ENCODE data around the gene DRC3. TPM values are rescaled to one million over a fixed set of nuclear protein-coding genes. Genes with fewer than 3 reads are reported as not detected.

Gene DRC3
- total and polyA plus RNA-seq, 10 of the 15 experiments (the other 5 are each of a cell fraction or from before 2014, with no cell fraction given): 0.18 to 2.3 (median 0.60) TPM; not detected in 3

DNA sequence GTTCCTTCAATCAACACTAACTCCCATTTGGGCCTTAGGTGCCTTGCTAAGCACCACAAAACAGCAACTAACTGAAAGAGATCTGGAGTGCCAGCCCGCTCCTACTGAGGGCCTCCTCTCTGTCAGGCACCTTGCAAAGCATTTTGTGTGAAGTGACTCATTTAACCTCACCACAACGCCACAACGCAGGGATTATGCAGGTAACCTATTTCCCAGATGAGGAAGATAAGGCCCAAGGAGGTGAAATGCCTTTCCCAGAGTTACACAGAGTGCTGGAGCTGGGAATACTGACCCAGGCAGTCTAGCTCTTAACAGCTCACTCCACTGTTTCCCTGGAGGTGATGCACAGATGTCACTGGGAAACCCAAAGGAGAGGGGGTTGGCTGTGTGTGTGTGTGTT, 32.8 kb downstream of the DRC3 start (continued):
- TF ChIP-seq, protein P1, sequence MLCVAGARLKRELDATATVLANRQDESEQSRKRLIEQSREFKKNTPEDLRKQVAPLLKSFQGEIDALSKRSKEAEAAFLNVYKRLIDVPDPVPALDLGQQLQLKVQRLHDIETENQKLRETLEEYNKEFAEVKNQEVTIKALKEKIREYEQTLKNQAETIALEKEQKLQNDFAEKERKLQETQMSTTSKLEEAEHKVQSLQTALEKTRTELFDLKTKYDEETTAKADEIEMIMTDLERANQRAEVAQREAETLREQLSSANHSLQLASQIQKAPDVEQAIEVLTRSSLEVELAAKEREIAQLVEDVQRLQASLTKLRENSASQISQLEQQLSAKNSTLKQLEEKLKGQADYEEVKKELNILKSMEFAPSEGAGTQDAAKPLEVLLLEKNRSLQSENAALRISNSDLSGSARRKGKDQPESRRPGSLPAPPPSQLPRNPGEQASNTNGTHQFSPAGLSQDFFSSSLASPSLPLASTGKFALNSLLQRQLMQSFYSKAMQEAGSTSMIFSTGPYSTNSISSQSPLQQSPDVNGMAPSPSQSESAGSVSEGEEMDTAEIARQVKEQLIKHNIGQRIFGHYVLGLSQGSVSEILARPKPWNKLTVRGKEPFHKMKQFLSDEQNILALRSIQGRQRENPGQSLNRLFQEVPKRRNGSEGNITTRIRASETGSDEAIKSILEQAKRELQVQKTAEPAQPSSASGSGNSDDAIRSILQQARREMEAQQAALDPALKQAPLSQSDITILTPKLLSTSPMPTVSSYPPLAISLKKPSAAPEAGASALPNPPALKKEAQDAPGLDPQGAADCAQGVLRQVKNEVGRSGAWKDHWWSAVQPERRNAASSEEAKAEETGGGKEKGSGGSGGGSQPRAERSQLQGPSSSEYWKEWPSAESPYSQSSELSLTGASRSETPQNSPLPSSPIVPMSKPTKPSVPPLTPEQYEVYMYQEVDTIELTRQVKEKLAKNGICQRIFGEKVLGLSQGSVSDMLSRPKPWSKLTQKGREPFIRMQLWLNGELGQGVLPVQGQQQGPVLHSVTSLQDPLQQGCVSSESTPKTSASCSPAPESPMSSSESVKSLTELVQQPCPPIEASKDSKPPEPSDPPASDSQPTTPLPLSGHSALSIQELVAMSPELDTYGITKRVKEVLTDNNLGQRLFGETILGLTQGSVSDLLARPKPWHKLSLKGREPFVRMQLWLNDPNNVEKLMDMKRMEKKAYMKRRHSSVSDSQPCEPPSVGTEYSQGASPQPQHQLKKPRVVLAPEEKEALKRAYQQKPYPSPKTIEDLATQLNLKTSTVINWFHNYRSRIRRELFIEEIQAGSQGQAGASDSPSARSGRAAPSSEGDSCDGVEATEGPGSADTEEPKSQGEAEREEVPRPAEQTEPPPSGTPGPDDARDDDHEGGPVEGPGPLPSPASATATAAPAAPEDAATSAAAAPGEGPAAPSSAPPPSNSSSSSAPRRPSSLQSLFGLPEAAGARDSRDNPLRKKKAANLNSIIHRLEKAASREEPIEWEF (IDR thresholded peaks at IDR 0.05; ENCODE audit: insufficient replicate concordance, low read depth, low read length): no peak
- TF ChIP-seq RFX5 (IDR thresholded peaks at IDR 0.05; ENCODE audit: low read depth, low read length): no peak
- TF ChIP-seq NFXL1 (IDR thresholded peaks at IDR 0.05; ENCODE audit: borderline replicate concordance): no peak
- no peak for TF ChIP-seq MYB (IDR thresholded peaks at IDR 0.05; ENCODE audit: borderline replicate concordance, low read depth, low read length)

DNA sequence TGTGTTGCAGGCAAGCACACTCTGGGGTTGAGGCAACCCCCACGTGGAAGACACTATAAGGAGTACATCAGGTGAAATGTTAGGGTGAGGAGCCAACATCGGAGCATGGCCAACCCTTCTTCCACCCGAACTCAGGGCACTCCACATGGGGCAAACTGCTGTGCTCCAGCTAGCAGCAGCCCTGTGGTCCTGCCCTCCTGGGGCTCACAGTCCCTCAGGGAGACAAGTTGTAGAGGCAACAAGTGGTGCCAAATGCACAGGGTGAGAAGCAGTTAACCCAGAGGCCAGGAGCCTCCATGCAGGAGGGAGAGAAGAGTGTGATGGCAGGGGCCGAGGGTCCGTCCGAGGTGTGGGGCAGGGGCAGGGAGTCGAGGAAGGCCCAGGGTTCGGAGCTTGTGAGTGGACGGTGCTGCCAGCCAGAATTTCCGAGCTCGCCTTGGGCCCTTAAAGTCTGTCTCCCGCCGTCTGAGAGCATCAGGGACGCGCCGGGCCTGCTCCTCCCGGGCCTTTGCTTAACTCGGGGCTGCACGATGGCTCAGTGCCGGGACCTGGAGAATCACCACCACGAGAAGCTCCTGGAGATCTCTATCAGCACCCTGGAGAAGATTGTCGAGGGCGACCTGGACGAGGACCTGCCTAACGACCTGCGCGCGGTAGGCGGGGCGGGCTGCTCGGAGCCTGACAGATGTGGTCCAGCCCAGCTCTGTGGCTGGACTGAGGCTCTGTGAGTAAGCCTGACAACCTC, 34.0 kb downstream of the DRC3 start:
- Histone ChIP-seq H3K4me1 (ENCODE audit: control insufficient read depth, insufficient read depth, low read length) (no peaks in the 10 kb centered on the region), H3K4me3 (no peak overlapping the region), H3K4me2 (ENCODE audit: control insufficient read depth, insufficient read depth) (no peak overlapping the region), H2AFZ (ENCODE audit: control insufficient read depth, low read depth, low read length) (no peak overlapping the region), H3K9me3 (replicated peaks; ENCODE audit: control insufficient read depth, insufficient read depth, low read length) (no peaks in the 10 kb centered on the region), H3K79me2 (ENCODE audit: control insufficient read depth, insufficient read depth, low read length) (no peaks in the 10 kb centered on the region), H3K36me3 (ENCODE audit: control insufficient read depth in 2 of 2, insufficient read depth in 2 of 2, low read length in 1 of 2) (peaks cover 0 to 3% of the 10 kb centered on the region in 2 experiments; a peak in 1 of 4 replicates), H3K27me3 (replicated peaks in 1 of 2; ENCODE audit: control insufficient read depth in 2 of 2, insufficient read depth in 2 of 2, low read length in 1 of 2) (no peaks in the 10 kb centered on the region), H3K9ac (ENCODE audit: control insufficient read depth, insufficient read depth, low read length) (no peak overlapping the region), H4K20me1 (ENCODE audit: control insufficient read depth, insufficient read depth) (no peaks in the 10 kb centered on the region), H3K27ac (ENCODE audit: control insufficient read depth, insufficient read depth) (no peak overlapping the region)
- ChIA-PET RAD21 (ENCODE audit: unreplicated experiment) (no interaction called here), SMC1A (ENCODE audit: uncharacterized antibody, unreplicated experiment) (no interaction called here), POLR2A (interaction anchor here (0.6 kb wide), 1 partner anchor 106 kb away, joined by 4 read pairs; no protein-coding TSS in a partner anchor), CTCF (interaction anchor here (2.3 kb wide), 1 partner anchor 22 kb away, joined by 6 read pairs; no protein-coding TSS in a partner anchor)
- in situ Hi-C loops (cut with MboI) (no loop called here), intact Hi-C loops (cut with micrococcal nuclease; ENCODE audit: unreplicated experiment) (loop anchor here (10.0 kb wide), 1 partner anchor 672 kb away; no protein-coding TSS in a partner anchor)
- FAIRE-seq (no peak), ATAC-seq (no peak), DNase-seq (ENCODE audit: low read depth, low spot score) (no peak)
- no TSS peak for BruUV-seq (replicated peaks)
- WGBS (ENCODE audit: insufficient coverage, insufficient replicate concordance, low lambda C conversion rate, missing lambda C conversion rate): 90% methylated on average over 30 of the region's 31 CpGs
- TF ChIP-seq BRCA1 (IDR thresholded peaks at IDR 0.05; ENCODE audit: low read depth, low read length) (no peak), MEF2B (IDR thresholded peaks at IDR 0.05; ENCODE audit: partially characterized antibody, poor library complexity, severe bottlenecking) (no peak)
- TF ChIP-seq, protein P2, sequence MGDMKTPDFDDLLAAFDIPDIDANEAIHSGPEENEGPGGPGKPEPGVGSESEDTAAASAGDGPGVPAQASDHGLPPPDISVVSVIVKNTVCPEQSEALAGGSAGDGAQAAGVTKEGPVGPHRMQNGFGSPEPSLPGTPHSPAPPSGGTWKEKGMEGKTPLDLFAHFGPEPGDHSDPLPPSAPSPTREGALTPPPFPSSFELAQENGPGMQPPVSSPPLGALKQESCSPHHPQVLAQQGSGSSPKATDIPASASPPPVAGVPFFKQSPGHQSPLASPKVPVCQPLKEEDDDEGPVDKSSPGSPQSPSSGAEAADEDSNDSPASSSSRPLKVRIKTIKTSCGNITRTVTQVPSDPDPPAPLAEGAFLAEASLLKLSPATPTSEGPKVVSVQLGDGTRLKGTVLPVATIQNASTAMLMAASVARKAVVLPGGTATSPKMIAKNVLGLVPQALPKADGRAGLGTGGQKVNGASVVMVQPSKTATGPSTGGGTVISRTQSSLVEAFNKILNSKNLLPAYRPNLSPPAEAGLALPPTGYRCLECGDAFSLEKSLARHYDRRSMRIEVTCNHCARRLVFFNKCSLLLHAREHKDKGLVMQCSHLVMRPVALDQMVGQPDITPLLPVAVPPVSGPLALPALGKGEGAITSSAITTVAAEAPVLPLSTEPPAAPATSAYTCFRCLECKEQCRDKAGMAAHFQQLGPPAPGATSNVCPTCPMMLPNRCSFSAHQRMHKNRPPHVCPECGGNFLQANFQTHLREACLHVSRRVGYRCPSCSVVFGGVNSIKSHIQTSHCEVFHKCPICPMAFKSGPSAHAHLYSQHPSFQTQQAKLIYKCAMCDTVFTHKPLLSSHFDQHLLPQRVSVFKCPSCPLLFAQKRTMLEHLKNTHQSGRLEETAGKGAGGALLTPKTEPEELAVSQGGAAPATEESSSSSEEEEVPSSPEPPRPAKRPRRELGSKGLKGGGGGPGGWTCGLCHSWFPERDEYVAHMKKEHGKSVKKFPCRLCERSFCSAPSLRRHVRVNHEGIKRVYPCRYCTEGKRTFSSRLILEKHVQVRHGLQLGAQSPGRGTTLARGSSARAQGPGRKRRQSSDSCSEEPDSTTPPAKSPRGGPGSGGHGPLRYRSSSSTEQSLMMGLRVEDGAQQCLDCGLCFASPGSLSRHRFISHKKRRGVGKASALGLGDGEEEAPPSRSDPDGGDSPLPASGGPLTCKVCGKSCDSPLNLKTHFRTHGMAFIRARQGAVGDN (IDR thresholded peaks at IDR 0.05): no peak
